Lung (tissue), 12 donors: ENCODE measurements around the gene ONECUT1. TPM values are rescaled to one million over a fixed set of nuclear protein-coding genes. Genes with fewer than 3 reads are reported as not detected.

Experiments used
- ATAC-seq: fragments of 200-7000 bp; cut with Tn5 transposase; one replicate; pipeline ENCODE4 v1.9.1; 2020; ENCODE audit warnings: moderate number of reproducible peaks; ENCODE audit not compliant: insufficient read depth, low FRiP score
- DNase-seq, 3 donors: peaks; one replicate each; pipeline ENCODE4 v3.0.0-alpha.2; 2013 to 2017
- H3K27ac ChIP-seq, 2 donors: one replicate each; pipeline ENCODE4 v1.5.1; 2013; ENCODE audit warnings: mild to moderate bottlenecking in 2 of 2, moderate library complexity in 2 of 2, control low read depth in 1 of 2, inconsistent platforms in 1 of 2, low read depth in 1 of 2, low read length in 1 of 2
- H3K27me3 ChIP-seq, 3 donors: one replicate each; pipeline ENCODE4 v1.5.1; 2013; ENCODE audit warnings: low read length in 2 of 3; ENCODE audit not compliant: control insufficient read depth in 3 of 3, insufficient read depth in 3 of 3
- H3K36me3 ChIP-seq, 4 donors: one replicate each; pipeline ENCODE4 v1.5.1; 2013; ENCODE audit warnings: low read length in 4 of 4, mild to moderate bottlenecking in 1 of 4, moderate library complexity in 1 of 4; ENCODE audit not compliant: control insufficient read depth in 4 of 4, insufficient read depth in 4 of 4
- H3K4me1 ChIP-seq, 5 donors: one replicate each; pipeline ENCODE4 v1.5.1; 2013; ENCODE audit warnings: low read length in 5 of 5, mild to moderate bottlenecking in 2 of 5, moderate library complexity in 1 of 5; ENCODE audit not compliant: control insufficient read depth in 5 of 5, insufficient read depth in 5 of 5
- H3K4me3 ChIP-seq: one replicate; pipeline ENCODE4 v1.5.1; 2013; ENCODE audit warnings: mild to moderate bottlenecking, control low read depth, moderate library complexity
- H3K9ac ChIP-seq, 2 donors: one replicate each; pipeline ENCODE4 v1.5.1; 2013; ENCODE audit warnings: low read length in 2 of 2, control low read depth in 1 of 2; ENCODE audit not compliant: insufficient read depth in 1 of 2
- H3K9me3 ChIP-seq, 4 donors: one replicate each; pipeline ENCODE4 v1.5.1; 2013; ENCODE audit warnings: low read length in 3 of 4, mild to moderate bottlenecking in 1 of 4, moderate library complexity in 1 of 4; ENCODE audit not compliant: control insufficient read depth in 4 of 4, insufficient read depth in 3 of 4
- WGBS, 2 donors: extraction: QIAGEN DNeasy Blood & Tissue Kit; methylation state at CpG; one replicate each; pipeline ENCODE4 v1.1.7; 2013; 5-methylcytosine and 5-hydroxymethylcytosine counted together
- polyA plus RNA-seq, 2 donors: library from polyadenylated mRNA; stranded (reverse); fragments of 200-250 nt; gene quantifications; one replicate each; pipeline ENCODE4 v1.2.1, GENCODE V29; 2013
- total RNA-seq, 2 donors: library from RNA; depleted of rRNA in 1 of 2; stranded (reverse); fragments of >200 nt in 1 of 2; gene quantifications; one replicate each; pipeline ENCODE4 v1.2.1, GENCODE V29; 2014 to 2021
- TF ChIP-seq, protein P1 (sequence below): IDR thresholded peaks from 2 replicates; pipeline ENCODE4 v1.5.1; 2012; ENCODE audit warnings: mild to moderate bottlenecking; ENCODE audit errors: control extremely low read depth, extremely low read depth
- donor health status: control.
- donor health status: control.
- donor health status: Bipolar disorder and iron deficiency.
- donor health status: healthy.
- donor health status: DM: yes; HTN: yes; CAD: no.

ONECUT1 gene
- total and polyA plus RNA-seq, 4 donors: 0.18 TPM; not detected in 3

DNA sequence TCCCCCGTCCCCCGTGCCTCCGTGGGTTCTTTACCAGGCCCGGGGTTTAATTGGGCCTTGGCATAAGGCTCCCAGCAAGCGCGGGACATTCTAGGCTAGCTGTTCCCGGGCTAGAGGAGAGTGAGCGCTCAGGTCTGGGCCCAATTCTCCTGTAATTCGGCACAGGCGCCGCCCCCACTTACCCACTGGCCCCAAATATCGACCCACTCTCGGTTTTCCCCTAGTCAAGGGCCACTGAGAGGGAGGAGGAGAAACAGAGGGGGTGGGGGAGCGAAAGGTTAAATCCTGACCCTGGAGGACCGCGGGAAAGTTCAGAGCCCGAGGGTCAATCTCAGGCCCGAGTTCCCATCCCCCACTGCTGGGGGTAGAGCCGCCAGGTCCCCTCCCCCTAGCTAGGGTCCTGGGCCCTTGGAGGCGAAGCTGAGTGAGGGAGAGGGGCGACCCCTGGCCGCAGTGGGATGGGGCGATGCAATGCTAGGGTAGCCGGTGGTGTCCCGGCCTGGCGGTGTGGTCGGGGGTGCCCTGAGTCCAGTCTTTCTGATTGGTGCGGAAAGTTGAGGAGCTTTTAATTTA lies 8.5 kb upstream of the ONECUT1 start:
- no peak for ATAC-seq
- peaks cover 0 to 12% (median 0%) of the 10 kb centered on the region in 4 donors for H3K9me3 ChIP-seq
- TF ChIP-seq, protein P1, sequence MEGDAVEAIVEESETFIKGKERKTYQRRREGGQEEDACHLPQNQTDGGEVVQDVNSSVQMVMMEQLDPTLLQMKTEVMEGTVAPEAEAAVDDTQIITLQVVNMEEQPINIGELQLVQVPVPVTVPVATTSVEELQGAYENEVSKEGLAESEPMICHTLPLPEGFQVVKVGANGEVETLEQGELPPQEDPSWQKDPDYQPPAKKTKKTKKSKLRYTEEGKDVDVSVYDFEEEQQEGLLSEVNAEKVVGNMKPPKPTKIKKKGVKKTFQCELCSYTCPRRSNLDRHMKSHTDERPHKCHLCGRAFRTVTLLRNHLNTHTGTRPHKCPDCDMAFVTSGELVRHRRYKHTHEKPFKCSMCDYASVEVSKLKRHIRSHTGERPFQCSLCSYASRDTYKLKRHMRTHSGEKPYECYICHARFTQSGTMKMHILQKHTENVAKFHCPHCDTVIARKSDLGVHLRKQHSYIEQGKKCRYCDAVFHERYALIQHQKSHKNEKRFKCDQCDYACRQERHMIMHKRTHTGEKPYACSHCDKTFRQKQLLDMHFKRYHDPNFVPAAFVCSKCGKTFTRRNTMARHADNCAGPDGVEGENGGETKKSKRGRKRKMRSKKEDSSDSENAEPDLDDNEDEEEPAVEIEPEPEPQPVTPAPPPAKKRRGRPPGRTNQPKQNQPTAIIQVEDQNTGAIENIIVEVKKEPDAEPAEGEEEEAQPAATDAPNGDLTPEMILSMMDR: no peak

DNA sequence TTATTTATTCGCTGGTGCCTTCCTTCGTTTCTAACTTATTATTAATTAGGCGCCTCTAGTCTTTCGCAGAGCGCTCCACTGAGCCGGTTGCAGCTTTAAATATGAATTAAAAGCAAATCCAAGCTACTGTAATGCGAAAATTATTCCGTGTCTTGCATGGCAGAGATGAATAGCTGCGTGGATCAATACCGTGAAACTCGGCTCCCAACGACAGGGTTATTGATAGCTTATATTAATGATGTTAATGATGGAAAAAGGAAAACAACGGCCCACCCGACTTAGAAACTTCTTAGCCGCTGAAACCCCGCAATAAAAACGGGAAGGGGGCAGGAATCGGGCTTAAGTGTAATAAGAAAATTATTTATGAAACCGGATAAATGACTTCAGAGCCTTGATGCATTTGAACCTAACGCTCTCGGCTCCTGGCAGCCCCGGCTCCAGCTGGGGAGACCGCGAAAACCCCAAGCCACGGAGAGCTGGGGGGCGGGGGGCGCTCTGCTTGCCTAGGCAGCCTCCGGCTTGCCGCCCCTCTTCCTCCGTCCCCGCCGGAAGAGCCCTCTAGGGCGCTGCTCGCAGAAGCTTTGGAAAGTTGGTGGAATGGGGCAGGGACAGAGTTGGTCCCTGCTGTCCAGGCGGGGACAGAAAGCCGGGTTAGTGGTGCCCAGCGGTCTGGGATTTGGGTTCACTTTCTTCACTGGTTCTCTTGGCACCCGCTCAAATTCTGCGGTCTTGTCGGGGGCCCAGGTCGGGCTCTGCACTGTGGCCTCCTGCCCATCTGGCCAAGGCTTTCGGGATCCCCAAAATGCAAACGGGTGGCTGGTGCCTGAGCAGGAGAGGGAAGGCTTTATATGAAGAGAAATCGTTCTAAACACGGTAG lies 7.7 kb upstream of the ONECUT1 start:
- TF ChIP-seq, protein P1: no peak

More for the DNA sequence above, 8.5 kb upstream of the ONECUT1 start:
- no peak overlapping the region for H3K4me3 ChIP-seq
- peaks cover 11 to 99% (median 99%) of the 10 kb centered on the region in 3 donors for H3K27me3 ChIP-seq
- no peaks in the 10 kb centered on the region for H3K36me3 ChIP-seq
- 4 to 6% methylated on average over 27 to 28 of the region's 28 CpGs for WGBS, 2 donors
- peaks cover 0 to 7% (median 0%) of the 10 kb centered on the region in 5 donors for H3K4me1 ChIP-seq
- no peak overlapping the region for H3K9ac ChIP-seq
- no peak for DNase-seq
- H3K27ac ChIP-seq: no peak overlapping the region

DNA sequence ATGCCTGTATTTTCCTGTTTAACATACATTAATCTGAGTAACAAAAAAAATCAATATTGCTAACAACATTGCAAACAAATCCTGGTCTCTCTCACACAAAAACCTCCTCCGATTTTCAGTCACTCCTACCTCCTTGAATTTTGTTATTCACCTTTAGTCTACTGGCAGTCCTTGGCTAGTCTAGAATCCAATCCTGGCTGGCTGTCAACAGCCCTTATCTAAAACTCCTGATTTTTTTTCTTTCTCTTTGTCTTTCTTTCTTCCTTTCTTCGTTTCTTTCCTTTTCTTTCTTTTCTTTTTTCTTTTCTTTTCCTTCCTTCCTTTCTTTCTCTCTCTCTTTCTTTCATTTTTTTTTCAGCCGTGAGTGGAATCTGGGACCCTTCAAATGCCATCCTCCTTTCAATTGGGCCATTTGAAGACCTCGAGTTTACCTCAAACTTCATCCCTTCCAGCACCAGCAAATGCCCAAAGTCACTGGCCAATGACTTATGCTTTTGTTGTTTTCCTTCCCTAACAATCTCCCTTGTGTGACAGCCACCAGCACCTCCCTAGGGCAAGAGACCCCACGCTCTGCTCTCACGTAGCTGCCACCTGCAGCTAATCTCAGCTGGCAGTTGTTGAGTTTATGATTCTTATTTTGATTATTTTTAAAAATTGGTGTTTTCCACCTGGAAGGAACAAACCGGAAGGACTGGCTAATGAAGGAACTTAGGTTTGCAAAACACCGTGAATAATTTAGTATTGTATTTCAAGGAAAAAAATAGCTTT lies 6.8 kb upstream of the ONECUT1 start:
- Histone ChIP-seq H3K4me1 (peaks cover 0 to 4% (median 0%) of the 10 kb centered on the region in 5 donors), H3K36me3 (no peaks in the 10 kb centered on the region), H3K27me3 (peaks cover 11 to 99% (median 99%) of the 10 kb centered on the region in 3 donors), H3K9me3 (peaks cover 0 to 12% (median 0%) of the 10 kb centered on the region in 4 donors), H3K4me3 (no peak overlapping the region), H3K27ac (no peak overlapping the region), H3K9ac (no peak overlapping the region)
- no peak for DNase-seq
- no peak for ATAC-seq
- 8 to 10% methylated on average over 8 of the region's 8 CpGs for WGBS, 2 donors
- TF ChIP-seq, protein P1: no peak

More for the DNA sequence above, 7.7 kb upstream of the ONECUT1 start:
- Histone ChIP-seq H3K4me3 (no peak overlapping the region), H3K9ac (no peak overlapping the region), H3K4me1 (peaks cover 0 to 4% (median 0%) of the 10 kb centered on the region in 5 donors), H3K9me3 (peaks cover 0 to 12% (median 0%) of the 10 kb centered on the region in 4 donors), H3K27ac (no peak overlapping the region), H3K36me3 (no peaks in the 10 kb centered on the region), H3K27me3 (peaks cover 11 to 99% (median 99%) of the 10 kb centered on the region in 3 donors)
- WGBS, 2 donors: 4 to 5% methylated on average over 45 of the region's 45 CpGs
- no peak for DNase-seq
- no peak for ATAC-seq
